Effector CD8-positive, alpha-beta T cell (primary cell): ENCODE data around the gene ARHGAP8.
"Not testable (repeated sequence)": the region's sequence is repeated elsewhere in the genome, so short reads cannot be mapped to it uniquely, and the experiment has no call there.

ENCODE experiments used
- DNase-seq: peaks from one replicate; lab custom pipeline; 2025; lab: John Stamatoyannopoulos, UW

ARHGAP8 gene

GRCh38 chr22:44887941-44888366 is 135.6 kb downstream of the ARHGAP8 start:
- DNase-seq, result no peak

GRCh38 chr22:44888491-44889254 is 136.3 kb downstream of the ARHGAP8 start:
- no peak for DNase-seq

- DNase-seq, result no peak
Measured at GRCh38 chr22:44889255-44889878, 137.0 kb downstream of the ARHGAP8 start.

GRCh38 chr22:44890416-44891292 is 138.3 kb downstream of the ARHGAP8 start:
- DNase-seq, result no peak

GRCh38 chr22:44891293-44891747 is 138.9 kb downstream of the ARHGAP8 start:
- DNase-seq, result no peak

- no peak for DNase-seq
Measured at GRCh38 chr22:44891791-44892190, 139.4 kb downstream of the ARHGAP8 start.

- no peak for DNase-seq
Measured at GRCh38 chr22:44892243-44892642, 139.9 kb downstream of the ARHGAP8 start.

GRCh38 chr22:44892803-44893730 is 140.7 kb downstream of the ARHGAP8 start:
- no peak for DNase-seq

- DNase-seq, result no peak
Measured at GRCh38 chr22:44893731-44894080, 141.3 kb downstream of the ARHGAP8 start.

GRCh38 chr22:44894321-44894720 is 141.9 kb downstream of the ARHGAP8 start:
- DNase-seq, result no peak

GRCh38 chr22:44894782-44895181 is 142.4 kb downstream of the ARHGAP8 start:
- DNase-seq, result no peak

GRCh38 chr22:44895296-44896055 is 143.1 kb downstream of the ARHGAP8 start:
- DNase-seq, result no peak

GRCh38 chr22:44898236-44898635 is 145.9 kb downstream of the ARHGAP8 start:
- DNase-seq, result no peak

GRCh38 chr22:44901301-44901700 is 148.9 kb downstream of the ARHGAP8 start:
- no peak for DNase-seq

- DNase-seq, result not testable (repeated sequence)
Measured at GRCh38 chr22:44903164-44903563, 150.8 kb downstream of the ARHGAP8 start.

- DNase-seq, result not testable (repeated sequence)
Measured at GRCh38 chr22:44904492-44905152, 152.2 kb downstream of the ARHGAP8 start.

GRCh38 chr22:44906248-44906936 is 154.0 kb downstream of the ARHGAP8 start:
- no peak for DNase-seq

- no peak for DNase-seq
Measured at GRCh38 chr22:44906999-44907644, 154.7 kb downstream of the ARHGAP8 start.
